Measurements from ENCODE around the gene PER1. TPM values are rescaled to one million over a fixed set of nuclear protein-coding genes. Genes with fewer than 3 reads are reported as not detected.
"Not testable (repeated sequence)": the region's sequence is repeated elsewhere in the genome, so short reads cannot be mapped to it uniquely, and the experiment has no call there.

Gene PER1
- total and polyA plus RNA-seq, 2 of the 8 experiments (the other 6 are each of a cell fraction or from before 2014, with no cell fraction given), result 9.6 to 38.0 TPM

GRCh38 chr17:8106980-8107379 is 45.2 kb downstream of the PER1 start:
- Histone ChIP-seq H3K27me3 (replicated peaks in 1 of 4; ENCODE audit: control insufficient read depth in 3 of 4, extremely low read depth in 1 of 4, insufficient read depth in 3 of 4, low read length in 3 of 4) (peaks cover 3 to 35% (median 28%) of the 10 kb centered on the region in 4 experiments), H3K4me1 (replicated peaks in 1 of 4; ENCODE audit: control insufficient read depth in 3 of 4, insufficient read depth in 4 of 4, low read length in 3 of 4) (peaks cover 0 to 13% (median 3%) of the 10 kb centered on the region in 4 experiments; a peak in 5 of 7 replicates)
- not testable (repeated sequence) for H2BK20ac ChIP-seq (ENCODE audit: low read length); H2BK5ac ChIP-seq (ENCODE audit: low read depth, low read length); H3K79me1 ChIP-seq (ENCODE audit: low read depth, low read length); H3K23ac ChIP-seq (ENCODE audit: insufficient read length); H3K4me3 ChIP-seq (ENCODE audit: extremely low read depth in 1 of 4, insufficient read depth in 2 of 4, low read depth in 3 of 4, low read length in 4 of 4); H2BK12ac ChIP-seq (ENCODE audit: low read depth, low read length); H3K18ac ChIP-seq (ENCODE audit: extremely low read depth, low read length); H3K14ac ChIP-seq (ENCODE audit: insufficient read length); H3K4me2 ChIP-seq (ENCODE audit: insufficient read depth in 1 of 2, low read depth in 2 of 2, low read length in 2 of 2); H4K20me1 ChIP-seq (replicated peaks in 1 of 2; ENCODE audit: control insufficient read depth in 1 of 2, insufficient read depth in 2 of 2, low read length in 2 of 2); H4K5ac ChIP-seq (ENCODE audit: insufficient read length, low read depth, low read length); H3K79me2 ChIP-seq (ENCODE audit: control insufficient read depth in 1 of 2, insufficient read depth in 2 of 2, low read length in 2 of 2); H3K56ac ChIP-seq (replicated peaks; ENCODE audit: insufficient read length, low read depth, low read length); H3K4ac ChIP-seq (replicated peaks; ENCODE audit: insufficient read length, low read depth, low read length); H3K23me2 ChIP-seq (ENCODE audit: low read depth, low read length); H2AK5ac ChIP-seq (ENCODE audit: low read depth, low read length); H3K9me3 ChIP-seq (ENCODE audit: insufficient read depth in 2 of 2, low read depth in 1 of 2, low read length in 1 of 2); H3K9ac ChIP-seq (replicated peaks in 1 of 4; ENCODE audit: extremely low read depth in 1 of 4, low read depth in 3 of 4, low read length in 3 of 4); H4K91ac ChIP-seq (replicated peaks; ENCODE audit: insufficient read length, low read length); H2AFZ ChIP-seq (ENCODE audit: low read length); H2BK120ac ChIP-seq (replicated peaks; ENCODE audit: low read depth, low read length); H2BK15ac ChIP-seq (ENCODE audit: low read length); FAIRE-seq; H3K27ac ChIP-seq (ENCODE audit: low read depth, low read length); DNase-seq (ENCODE audit: low read depth in 1 of 2, low spot score in 2 of 2); H3K36me3 ChIP-seq (ENCODE audit: control insufficient read depth in 2 of 4, insufficient read depth in 4 of 4, low read length in 3 of 4); H4K8ac ChIP-seq (ENCODE audit: extremely low read depth, insufficient read depth, low read length)
- POLR2A ChIA-PET (ENCODE audit: partially characterized antibody), result interaction anchor here (1.1 to 1.3 kb wide), 2 partner anchors 28 to 66 kb away, joined by 3 read pairs; no protein-coding TSS in a partner anchor
- CTCF ChIA-PET (ENCODE audit: partially characterized antibody), result interaction anchor here (1.0 to 23.3 kb wide), 5 partner anchors 11 to 47 kb away, joined by 4 to 501 read pairs (median 116); partner anchors contain the start of genes ALOX12B and ALOXE3
- WGBS, 2 experiments (ENCODE audit: extremely low coverage in 1 of 2, insufficient coverage in 1 of 2, insufficient read length in 1 of 2, insufficient replicate concordance in 2 of 2, low coverage in 1 of 2, low lambda C conversion rate in 2 of 2, missing lambda C conversion rate in 1 of 2), result 79% methylated on average over 4 of the region's 4 CpGs; no CpG with 5 or more reads in 1 of the 2 experiments

Measured in H1 (cell line).